K562 (cell line): ENCODE results near the gene PLEKHH2. TPM values are rescaled to one million over a fixed set of nuclear protein-coding genes. Genes with fewer than 3 reads are reported as not detected.

Experiments
- ATAC-seq: fragments of 200-7000 bp; cut with Tn5 transposase; 3 replicates; pipeline ENCODE4 v1.9.1; 2020; ENCODE audit warnings: moderate library complexity
- BruUV-seq: library from RNA; stranded (reverse); fragments of 400-500 nt; replicated peaks from 2 replicates; lab custom pipeline; 2021; lab: Mats Ljungman, UMichigan
- CTCF ChIA-PET: fragments of 300-600 bp; formaldehyde crosslinking; extraction: SDS; loops from one replicate; lab custom pipeline; 2021; ENCODE audit warnings: low intra/inter-chr PET ratio; lab: Yijun Ruan, JAX
- POLR2A ChIA-PET: fragments of 300-600, 350-650 bp; sonication (Branson Sonifier 250); formaldehyde crosslinking; extraction: SDS; loops from one replicate; lab custom pipeline; 2021; ENCODE audit warnings: antibody characterized with exemption, inconsistent platforms; lab: Yijun Ruan, JAX
- DNase-seq, 4 experiments: peaks; one replicate each; pipeline versions ENCODE4 v3.0.0 to v3.0.0-alpha.2; 2011 to 2018; ENCODE audit warnings: low spot score in 3 of 4, mixed read lengths in 3 of 4; ENCODE audit errors: extremely low read depth in 1 of 4
- FAIRE-seq: peaks from 2 replicates; lab custom pipeline; 2011; peaks lifted over from hg19 to GRCh38; lab: Jason Lieb, UNC
- H2AFZ ChIP-seq: 2 replicates; pipeline ENCODE4 v1.6.0; 2011; ENCODE audit warnings: low read depth, low read length, control low read depth, inconsistent platforms
- H3K27ac ChIP-seq: fragments of 200-600 bp; 3 replicates; pipeline ENCODE4 v1.8.0; 2011; ENCODE audit warnings: low read depth, mild to moderate bottlenecking, control low read depth, inconsistent platforms, low read length, moderate library complexity, mixed read lengths; ENCODE audit errors: extremely low read depth
- H3K27me3 ChIP-seq, 2 experiments: fragments of 300-600 bp in 1 of 2; 2 replicates in 1 of 2; 3 replicates in 1 of 2; pipeline versions ENCODE4 v1.6.0 to v1.8.0; 2011; ENCODE audit warnings: inconsistent platforms in 2 of 2, low read length in 2 of 2, mild to moderate bottlenecking in 1 of 2, mixed read lengths in 1 of 2, moderate library complexity in 1 of 2; ENCODE audit not compliant: control insufficient read depth in 2 of 2, insufficient read depth in 2 of 2
- H3K36me3 ChIP-seq: fragments of 300-600 bp; 3 replicates; pipeline ENCODE4 v1.8.0; 2011; ENCODE audit warnings: mild to moderate bottlenecking, low read length, inconsistent platforms; ENCODE audit not compliant: control insufficient read depth, insufficient read depth
- H3K4me1 ChIP-seq, 2 experiments: fragments of 200-600 bp in 1 of 2; replicated peaks in 1 of 2; 2 replicates in 1 of 2; 3 replicates in 1 of 2; pipeline versions ENCODE4 v1.5.1 to v1.8.0; 2011; ENCODE audit warnings: inconsistent platforms in 2 of 2, low read length in 2 of 2, mild to moderate bottlenecking in 1 of 2, mixed read lengths in 1 of 2, moderate library complexity in 1 of 2; ENCODE audit not compliant: control insufficient read depth in 2 of 2, insufficient read depth in 2 of 2
- H3K4me2 ChIP-seq: 2 replicates; pipeline ENCODE4 v1.6.1; 2011; ENCODE audit warnings: low read length, control low read depth, inconsistent platforms, mixed read lengths; ENCODE audit not compliant: insufficient read depth
- H3K4me3 ChIP-seq: fragments of 200-600 bp; sonication (generic), shearing (Covaris generic); 2 replicates; pipeline ENCODE4 v1.5.1; 2016; ENCODE audit warnings: control low read depth, inconsistent platforms
- H3K79me2 ChIP-seq: fragments of 200-600 bp; 3 replicates; pipeline ENCODE4 v1.8.0; 2011; ENCODE audit warnings: low read length, inconsistent platforms; ENCODE audit not compliant: control insufficient read depth, insufficient read depth
- H3K9ac ChIP-seq, 2 experiments: 2 replicates each; pipeline versions ENCODE4 v1.6.0 to v1.6.1; 2011; ENCODE audit warnings: low read depth in 2 of 2, low read length in 2 of 2, control low read depth in 1 of 2, inconsistent platforms in 1 of 2, mild to moderate bottlenecking in 1 of 2, mixed read lengths in 1 of 2; ENCODE audit not compliant: insufficient read depth in 1 of 2
- H3K9me1 ChIP-seq: one replicate; pipeline ENCODE4 v1.6.0; 2011; ENCODE audit warnings: inconsistent platforms, mild to moderate bottlenecking, low read length, moderate library complexity; ENCODE audit not compliant: control insufficient read depth, insufficient read depth
- H3K9me3 ChIP-seq: replicated peaks from 2 replicates; pipeline ENCODE4 v1.5.1; 2011; ENCODE audit warnings: low read depth, low read length, inconsistent platforms; ENCODE audit not compliant: control insufficient read depth, insufficient read depth
- H4K20me1 ChIP-seq: replicated peaks from 2 replicates; pipeline ENCODE4 v1.6.1; 2011; ENCODE audit warnings: low read length, inconsistent platforms, mixed read lengths; ENCODE audit not compliant: control insufficient read depth, insufficient read depth
- FOS ChIP-seq: IDR thresholded peaks from 3 replicates; pipeline ENCODE4 v1.6.1; 2011; ENCODE audit not compliant: insufficient read length; ENCODE audit errors: extremely low read depth
- HDGF ChIP-seq: fragments of 450-650 bp; IDR thresholded peaks from 2 replicates; pipeline ENCODE4 v1.6.1; 2016
- MBD2 ChIP-seq: sonication (generic); IDR thresholded peaks from 2 replicates; pipeline ENCODE4 v1.6.1; 2016; ENCODE audit warnings: low read depth, borderline replicate concordance
- SMARCB1 ChIP-seq: IDR thresholded peaks from 2 replicates; pipeline ENCODE4 v1.6.1; 2011; ENCODE audit warnings: improper control_type of control experiment, low read depth; ENCODE audit not compliant: insufficient read length
- STAG1 ChIP-seq: sonication (generic); formaldehyde crosslinking; IDR thresholded peaks from 2 replicates; pipeline ENCODE4 v1.5.0; 2020; ENCODE audit warnings: missing genetic modification reagents, borderline replicate concordance
- TBL1XR1 ChIP-seq, 2 experiments: IDR thresholded peaks; 2 replicates each; pipeline ENCODE4 v1.6.1; 2012; ENCODE audit warnings: improper control_type of control experiment in 2 of 2, low read length in 2 of 2, mild to moderate bottlenecking in 1 of 2
- XRCC4 ChIP-seq: IDR thresholded peaks from one replicate; pipeline ENCODE4 v1.6.1; 2011; ENCODE audit not compliant: insufficient read depth, insufficient read length; ENCODE audit errors: extremely low read depth
- ZNF175 ChIP-seq: fragments of 200-800 bp; sonication (Bioruptor generic); IDR thresholded peaks from 2 replicates; pipeline ENCODE4 v1.6.1; 2016; ENCODE audit warnings: low read depth, mild to moderate bottlenecking, missing genetic modification characterization, missing compliant biosample characterization
- WGBS: fragments of 100-300 bp; shearing (Covaris generic); methylation state at CpG from one replicate; pipeline ENCODE4 v1.1.6; 2016; ENCODE audit warnings: low coverage, mixed read lengths; ENCODE audit not compliant: insufficient coverage; ENCODE audit errors: missing lambda C conversion rate; 5-methylcytosine and 5-hydroxymethylcytosine counted together
- in situ Hi-C: fragments of 300-500 bp; cut with MboI; formaldehyde crosslinking; loops from 4 replicates; pipeline ENCODE4 v1.15.0; 2018; ENCODE audit warnings: inconsistent platforms, mixed read lengths
- intact Hi-C: fragments of 100-400 bp; cut with micrococcal nuclease; formaldehyde crosslinking; loops from 2 replicates; pipeline ENCODE4 v1.14.2; 2022
- polyA plus RNA-seq, 8 experiments: library from polyadenylated mRNA; depleted of rRNA in 4 of 8; stranded (reverse) in 5 of 8; unstranded in 3 of 8; fragments of >200 nt; fragmentation: Nextera tagmentation in 2 of 8; fragmentation: Illumina TruSeq in 1 of 8; extraction: Ambion mirVana in 2 of 8; extraction: Trizol in 1 of 8; gene quantifications; 2 replicates each; pipeline versions ENCODE4 v1.2.1 to v1.2.3, GENCODE V29; 2011 to 2014; ENCODE audit warnings: inconsistent platforms in 1 of 8, missing spikeins in 1 of 8
- total RNA-seq, 7 experiments: library from RNA; depleted of rRNA in 6 of 7; stranded (reverse); fragments of >200 nt in 6 of 7; fragmentation: Illumina TruSeq in 2 of 7; extraction: Trizol in 2 of 7; gene quantifications; 2 replicates each; pipeline versions ENCODE4 v1.2.1 to v1.2.3, GENCODE V29; 2011 to 2021; ENCODE audit warnings: low replicate concordance in 1 of 7
- TF ChIP-seq, protein P1 (sequence below): sonication (generic); formaldehyde crosslinking; IDR thresholded peaks from 2 replicates; pipeline ENCODE4 v1.8.1; 2023; ENCODE audit warnings: mild to moderate bottlenecking, missing genetic modification reagents, moderate library complexity
- TF ChIP-seq, protein P2 (sequence below): fragments of 250-450 bp; sonication (Bioruptor Pico); IDR thresholded peaks from 2 replicates; pipeline ENCODE4 v1.8.0; 2022; ENCODE audit warnings: inconsistent platforms, mild to moderate bottlenecking, moderate library complexity, borderline replicate concordance
- TF ChIP-seq, protein P3 (sequence below): sonication (generic); formaldehyde crosslinking; IDR thresholded peaks from 2 replicates; pipeline ENCODE4 v1.4.0; 2020; ENCODE audit warnings: mild to moderate bottlenecking, missing genetic modification reagents
- TF ChIP-seq, protein P4 (sequence below): fragments of 450-650 bp; IDR thresholded peaks from 2 replicates; pipeline ENCODE4 v1.7.1; 2018; ENCODE audit warnings: mild to moderate bottlenecking, low read depth; ENCODE audit not compliant: partially characterized antibody
- TF ChIP-seq, protein P5 (sequence below): IDR thresholded peaks from 2 replicates; pipeline ENCODE4 v1.6.1; 2012; ENCODE audit warnings: low read depth, low read length, improper control_type of control experiment, borderline replicate concordance

Gene PLEKHH2
- total and polyA plus RNA-seq, 9 of the 15 experiments (the other 6 are each of a cell fraction or from before 2014, with no cell fraction given) = 0.77 to 13.5 (median 2.7) TPM

DNA sequence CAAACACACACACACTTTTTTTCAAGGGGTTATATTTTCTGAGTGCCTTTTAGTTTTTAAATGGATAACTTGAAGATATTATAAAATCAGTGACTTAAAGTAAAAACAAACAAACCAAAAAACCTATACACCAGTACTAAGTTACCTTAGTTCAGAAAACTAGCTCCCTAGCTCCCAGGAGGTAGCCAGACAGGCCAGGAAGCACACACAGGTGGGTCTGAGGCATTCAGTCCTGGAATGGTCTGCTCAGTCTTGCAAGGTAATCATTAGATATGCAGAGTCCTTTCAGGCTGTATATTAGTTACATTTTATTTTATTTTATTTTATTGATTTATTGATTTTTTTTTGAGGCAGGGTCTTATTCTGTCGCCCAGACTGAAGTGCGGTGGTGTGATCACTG is 126.0 kb downstream of the PLEKHH2 start:
- Histone ChIP-seq H4K20me1 (no peaks in the 10 kb centered on the region), H2AFZ (no peak overlapping the region), H3K4me3 (no peak overlapping the region), H3K27ac (no peak overlapping the region), H3K4me1 (no peaks in the 10 kb centered on the region), H3K9me3 (no peaks in the 10 kb centered on the region), H3K4me2 (no peak overlapping the region), H3K79me2 (no peaks in the 10 kb centered on the region), H3K27me3 (no peaks in the 10 kb centered on the region), H3K9me1 (no peaks in the 10 kb centered on the region), H3K36me3 (no peaks in the 10 kb centered on the region), H3K9ac (no peak overlapping the region)
- POLR2A ChIA-PET = interaction anchor here (0.6 kb wide), 1 partner anchor 12 kb away, joined by 3 read pairs; no protein-coding TSS in a partner anchor
- ATAC-seq = no peak
- in situ Hi-C loops = no loop called here
- no TSS peak for BruUV-seq
- no peak for FAIRE-seq
- WGBS = 83% methylated on average over 2 of the region's 2 CpGs
- CTCF ChIA-PET = no interaction called here
- DNase-seq = no peak
- intact Hi-C loops = no loop called here
- TF ChIP-seq, protein P1, sequence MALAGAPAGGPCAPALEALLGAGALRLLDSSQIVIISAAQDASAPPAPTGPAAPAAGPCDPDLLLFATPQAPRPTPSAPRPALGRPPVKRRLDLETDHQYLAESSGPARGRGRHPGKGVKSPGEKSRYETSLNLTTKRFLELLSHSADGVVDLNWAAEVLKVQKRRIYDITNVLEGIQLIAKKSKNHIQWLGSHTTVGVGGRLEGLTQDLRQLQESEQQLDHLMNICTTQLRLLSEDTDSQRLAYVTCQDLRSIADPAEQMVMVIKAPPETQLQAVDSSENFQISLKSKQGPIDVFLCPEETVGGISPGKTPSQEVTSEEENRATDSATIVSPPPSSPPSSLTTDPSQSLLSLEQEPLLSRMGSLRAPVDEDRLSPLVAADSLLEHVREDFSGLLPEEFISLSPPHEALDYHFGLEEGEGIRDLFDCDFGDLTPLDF (CRISPR knock-in tag) = no peak
- TF ChIP-seq MBD2 (no peak), FOS (no peak), TBL1XR1 (IDR thresholded peaks at IDR 0.05; ENCODE audit: low read length in 2 of 2) (no peak), ZNF175 (CRISPR knock-in tag) (no peak), STAG1 (no peak), HDGF (no peak), SMARCB1 (no peak), XRCC4 (no peak)
- TF ChIP-seq, protein P2, sequence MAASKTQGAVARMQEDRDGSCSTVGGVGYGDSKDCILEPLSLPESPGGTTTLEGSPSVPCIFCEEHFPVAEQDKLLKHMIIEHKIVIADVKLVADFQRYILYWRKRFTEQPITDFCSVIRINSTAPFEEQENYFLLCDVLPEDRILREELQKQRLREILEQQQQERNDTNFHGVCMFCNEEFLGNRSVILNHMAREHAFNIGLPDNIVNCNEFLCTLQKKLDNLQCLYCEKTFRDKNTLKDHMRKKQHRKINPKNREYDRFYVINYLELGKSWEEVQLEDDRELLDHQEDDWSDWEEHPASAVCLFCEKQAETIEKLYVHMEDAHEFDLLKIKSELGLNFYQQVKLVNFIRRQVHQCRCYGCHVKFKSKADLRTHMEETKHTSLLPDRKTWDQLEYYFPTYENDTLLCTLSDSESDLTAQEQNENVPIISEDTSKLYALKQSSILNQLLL (CRISPR knock-in tag) = no peak
- TF ChIP-seq, protein P3, sequence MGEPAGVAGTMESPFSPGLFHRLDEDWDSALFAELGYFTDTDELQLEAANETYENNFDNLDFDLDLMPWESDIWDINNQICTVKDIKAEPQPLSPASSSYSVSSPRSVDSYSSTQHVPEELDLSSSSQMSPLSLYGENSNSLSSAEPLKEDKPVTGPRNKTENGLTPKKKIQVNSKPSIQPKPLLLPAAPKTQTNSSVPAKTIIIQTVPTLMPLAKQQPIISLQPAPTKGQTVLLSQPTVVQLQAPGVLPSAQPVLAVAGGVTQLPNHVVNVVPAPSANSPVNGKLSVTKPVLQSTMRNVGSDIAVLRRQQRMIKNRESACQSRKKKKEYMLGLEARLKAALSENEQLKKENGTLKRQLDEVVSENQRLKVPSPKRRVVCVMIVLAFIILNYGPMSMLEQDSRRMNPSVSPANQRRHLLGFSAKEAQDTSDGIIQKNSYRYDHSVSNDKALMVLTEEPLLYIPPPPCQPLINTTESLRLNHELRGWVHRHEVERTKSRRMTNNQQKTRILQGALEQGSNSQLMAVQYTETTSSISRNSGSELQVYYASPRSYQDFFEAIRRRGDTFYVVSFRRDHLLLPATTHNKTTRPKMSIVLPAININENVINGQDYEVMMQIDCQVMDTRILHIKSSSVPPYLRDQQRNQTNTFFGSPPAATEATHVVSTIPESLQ = no peak
- TF ChIP-seq, protein P4, sequence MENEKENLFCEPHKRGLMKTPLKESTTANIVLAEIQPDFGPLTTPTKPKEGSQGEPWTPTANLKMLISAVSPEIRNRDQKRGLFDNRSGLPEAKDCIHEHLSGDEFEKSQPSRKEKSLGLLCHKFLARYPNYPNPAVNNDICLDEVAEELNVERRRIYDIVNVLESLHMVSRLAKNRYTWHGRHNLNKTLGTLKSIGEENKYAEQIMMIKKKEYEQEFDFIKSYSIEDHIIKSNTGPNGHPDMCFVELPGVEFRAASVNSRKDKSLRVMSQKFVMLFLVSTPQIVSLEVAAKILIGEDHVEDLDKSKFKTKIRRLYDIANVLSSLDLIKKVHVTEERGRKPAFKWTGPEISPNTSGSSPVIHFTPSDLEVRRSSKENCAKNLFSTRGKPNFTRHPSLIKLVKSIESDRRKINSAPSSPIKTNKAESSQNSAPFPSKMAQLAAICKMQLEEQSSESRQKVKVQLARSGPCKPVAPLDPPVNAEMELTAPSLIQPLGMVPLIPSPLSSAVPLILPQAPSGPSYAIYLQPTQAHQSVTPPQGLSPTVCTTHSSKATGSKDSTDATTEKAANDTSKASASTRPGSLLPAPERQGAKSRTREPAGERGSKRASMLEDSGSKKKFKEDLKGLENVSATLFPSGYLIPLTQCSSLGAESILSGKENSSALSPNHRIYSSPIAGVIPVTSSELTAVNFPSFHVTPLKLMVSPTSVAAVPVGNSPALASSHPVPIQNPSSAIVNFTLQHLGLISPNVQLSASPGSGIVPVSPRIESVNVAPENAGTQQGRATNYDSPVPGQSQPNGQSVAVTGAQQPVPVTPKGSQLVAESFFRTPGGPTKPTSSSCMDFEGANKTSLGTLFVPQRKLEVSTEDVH = no peak
- TF ChIP-seq, protein P5, sequence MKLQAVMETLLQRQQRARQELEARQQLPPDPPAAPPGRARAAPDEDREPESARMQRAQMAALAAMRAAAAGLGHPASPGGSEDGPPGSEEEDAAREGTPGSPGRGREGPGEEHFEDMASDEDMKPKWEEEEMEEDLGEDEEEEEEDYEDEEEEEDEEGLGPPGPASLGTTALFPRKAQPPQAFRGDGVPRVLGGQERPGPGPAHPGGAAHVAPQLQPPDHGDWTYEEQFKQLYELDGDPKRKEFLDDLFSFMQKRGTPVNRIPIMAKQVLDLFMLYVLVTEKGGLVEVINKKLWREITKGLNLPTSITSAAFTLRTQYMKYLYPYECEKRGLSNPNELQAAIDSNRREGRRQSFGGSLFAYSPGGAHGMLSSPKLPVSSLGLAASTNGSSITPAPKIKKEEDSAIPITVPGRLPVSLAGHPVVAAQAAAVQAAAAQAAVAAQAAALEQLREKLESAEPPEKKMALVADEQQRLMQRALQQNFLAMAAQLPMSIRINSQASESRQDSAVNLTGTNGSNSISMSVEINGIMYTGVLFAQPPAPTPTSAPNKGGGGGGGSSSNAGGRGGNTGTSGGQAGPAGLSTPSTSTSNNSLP = no peak
